ENCODE data around the gene FAM110A. TPM values are rescaled to one million over a fixed set of nuclear protein-coding genes. Genes with fewer than 3 reads are reported as not detected.
A peak's percentile ranks its signal among the peaks of the same experiment; 100 is the strongest.

FAM110A gene
- total RNA-seq, 1 experiment from 2014 or later = 11.7 TPM

GRCh38 chr20:844473-845225 lies 11.1 kb downstream of the FAM110A start:
- Histone ChIP-seq H3K27ac (ENCODE audit: low read depth, low read length, poor library complexity, severe bottlenecking) (peak overlapping the region; percentile 75), H3K36me3 (ENCODE audit: insufficient read depth, low read length, poor library complexity, severe bottlenecking) (no peaks in the 10 kb centered on the region), H3K9me3 (ENCODE audit: low read depth, low read length, poor library complexity, severe bottlenecking) (no peaks in the 10 kb centered on the region), H3K4me1 (ENCODE audit: insufficient read depth, low read length, poor library complexity, severe bottlenecking) (peaks cover 43% of the 10 kb centered on the region), H3K4me3 (ENCODE audit: low read depth, low read length, poor library complexity, severe bottlenecking) (peak overlapping the region; percentile 54), H3K27me3 (replicated peaks; ENCODE audit: insufficient read depth, low read depth, low read length, poor library complexity) (no peaks in the 10 kb centered on the region)
- DNase-seq (ENCODE audit: low spot score) = peak; percentile 95
- intact Hi-C loops (cut with micrococcal nuclease; ENCODE audit: unreplicated experiment) = no loop called here
- TF ChIP-seq EZH2 (IDR thresholded peaks at IDR 0.05; ENCODE audit: borderline replicate concordance, low read depth, low read length, poor library complexity, severe bottlenecking) (no peak), CTCF (conservative IDR thresholded peaks at IDR 0.05; ENCODE audit: low read depth, low read length) (no peak)
- ChIA-PET POLR2A (ENCODE audit: low non-redundant PET) (interaction anchor here (0.5 to 0.6 kb wide), 3 partner anchors 142 to 484 kb away, joined by 3 read pairs; partner anchors contain the start of gene SDCBP2), CTCF (no interaction called here)
- BruUV-seq (replicated peaks) = no TSS peak

- peaks cover 43% of the 10 kb centered on the region for H3K4me1 ChIP-seq (ENCODE audit: insufficient read depth, low read length, poor library complexity, severe bottlenecking)
- peak overlapping the region; percentile 54 for H3K4me3 ChIP-seq (ENCODE audit: low read depth, low read length, poor library complexity, severe bottlenecking)
- no peaks in the 10 kb centered on the region for H3K9me3 ChIP-seq (ENCODE audit: low read depth, low read length, poor library complexity, severe bottlenecking)
- H3K36me3 ChIP-seq (ENCODE audit: insufficient read depth, low read length, poor library complexity, severe bottlenecking) = no peaks in the 10 kb centered on the region
- H3K27ac ChIP-seq (ENCODE audit: low read depth, low read length, poor library complexity, severe bottlenecking) = peak overlapping the region; percentile 75
- no TSS peak for BruUV-seq (replicated peaks)
- CTCF ChIA-PET = no interaction called here
- intact Hi-C loops (cut with micrococcal nuclease; ENCODE audit: unreplicated experiment) = no loop called here
- POLR2A ChIA-PET (ENCODE audit: low non-redundant PET) = no interaction called here
- no peak for DNase-seq (ENCODE audit: low spot score)
- TF ChIP-seq CTCF (conservative IDR thresholded peaks at IDR 0.05; ENCODE audit: low read depth, low read length) (no peak), EZH2 (IDR thresholded peaks at IDR 0.05; ENCODE audit: borderline replicate concordance, low read depth, low read length, poor library complexity, severe bottlenecking) (no peak)
- no peaks in the 10 kb centered on the region for H3K27me3 ChIP-seq (replicated peaks; ENCODE audit: insufficient read depth, low read depth, low read length, poor library complexity)
These were observed 11.8 kb downstream of the FAM110A start for GRCh38 chr20:845226-845868.

- CTCF ChIA-PET = no interaction called here
These were observed 12.7 kb downstream of the FAM110A start for GRCh38 chr20:845941-846893.

More at GRCh38 chr20:845941-846893, 12.7 kb downstream of the FAM110A start:
- POLR2A ChIA-PET (ENCODE audit: low non-redundant PET) = no interaction called here
- no peak for DNase-seq (ENCODE audit: low spot score)
- TF ChIP-seq EZH2 (IDR thresholded peaks at IDR 0.05; ENCODE audit: borderline replicate concordance, low read depth, low read length, poor library complexity, severe bottlenecking) (no peak), CTCF (conservative IDR thresholded peaks at IDR 0.05; ENCODE audit: low read depth, low read length) (no peak)
- no peaks in the 10 kb centered on the region for H3K36me3 ChIP-seq (ENCODE audit: insufficient read depth, low read length, poor library complexity, severe bottlenecking)
- BruUV-seq (replicated peaks) = no TSS peak
- intact Hi-C loops (cut with micrococcal nuclease; ENCODE audit: unreplicated experiment) = no loop called here
- H3K9me3 ChIP-seq (ENCODE audit: low read depth, low read length, poor library complexity, severe bottlenecking) = no peaks in the 10 kb centered on the region
- H3K27me3 ChIP-seq (replicated peaks; ENCODE audit: insufficient read depth, low read depth, low read length, poor library complexity) = no peaks in the 10 kb centered on the region
- peak overlapping the region; percentile 54 for H3K4me3 ChIP-seq (ENCODE audit: low read depth, low read length, poor library complexity, severe bottlenecking)
- H3K4me1 ChIP-seq (ENCODE audit: insufficient read depth, low read length, poor library complexity, severe bottlenecking) = peaks cover 43% of the 10 kb centered on the region
- H3K27ac ChIP-seq (ENCODE audit: low read depth, low read length, poor library complexity, severe bottlenecking) = peak overlapping the region; percentile 67

Measured in A673 (cell line).